A549 (cell line): Measurements from ENCODE around the gene NRG3.

Experiments used
- POLR2A ChIP-seq: IDR thresholded peaks from 2 replicates; pipeline ENCODE4 v1.6.1; 2012; ENCODE audit warnings: mild to moderate bottlenecking, low read length
- TF ChIP-seq, protein P1 (sequence below): IDR thresholded peaks from 2 replicates; pipeline ENCODE4 v1.6.1; 2012

DNA sequence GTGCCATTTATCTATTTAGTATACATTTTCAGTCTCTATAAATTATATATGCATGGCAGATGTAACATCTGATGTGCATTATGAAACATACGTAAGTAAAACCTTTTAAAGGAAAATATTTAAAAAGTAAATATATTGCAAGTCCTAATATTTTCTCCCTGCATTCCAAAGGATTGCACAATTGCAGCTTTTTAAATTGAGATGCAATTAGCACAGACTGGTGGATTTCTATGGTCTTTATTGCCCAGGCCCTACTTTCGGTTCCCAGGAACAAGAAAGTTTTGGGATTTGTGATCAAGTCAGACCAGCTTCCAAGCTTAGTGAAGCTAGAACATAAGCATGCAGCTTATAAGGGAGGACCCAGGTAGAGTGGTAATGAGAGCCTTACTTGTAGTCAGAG lies 337.8 kb downstream of the NRG3 start:
- TF ChIP-seq POLR2A: no peak
- TF ChIP-seq, protein P1, sequence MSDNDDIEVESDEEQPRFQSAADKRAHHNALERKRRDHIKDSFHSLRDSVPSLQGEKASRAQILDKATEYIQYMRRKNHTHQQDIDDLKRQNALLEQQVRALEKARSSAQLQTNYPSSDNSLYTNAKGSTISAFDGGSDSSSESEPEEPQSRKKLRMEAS: no peak
